ENCODE measurements around the gene TAF4.
"Not testable (repeated sequence)": the region's sequence is repeated elsewhere in the genome, so short reads cannot be mapped to it uniquely, and the experiment has no call there.

The TAF4 gene

DNA sequence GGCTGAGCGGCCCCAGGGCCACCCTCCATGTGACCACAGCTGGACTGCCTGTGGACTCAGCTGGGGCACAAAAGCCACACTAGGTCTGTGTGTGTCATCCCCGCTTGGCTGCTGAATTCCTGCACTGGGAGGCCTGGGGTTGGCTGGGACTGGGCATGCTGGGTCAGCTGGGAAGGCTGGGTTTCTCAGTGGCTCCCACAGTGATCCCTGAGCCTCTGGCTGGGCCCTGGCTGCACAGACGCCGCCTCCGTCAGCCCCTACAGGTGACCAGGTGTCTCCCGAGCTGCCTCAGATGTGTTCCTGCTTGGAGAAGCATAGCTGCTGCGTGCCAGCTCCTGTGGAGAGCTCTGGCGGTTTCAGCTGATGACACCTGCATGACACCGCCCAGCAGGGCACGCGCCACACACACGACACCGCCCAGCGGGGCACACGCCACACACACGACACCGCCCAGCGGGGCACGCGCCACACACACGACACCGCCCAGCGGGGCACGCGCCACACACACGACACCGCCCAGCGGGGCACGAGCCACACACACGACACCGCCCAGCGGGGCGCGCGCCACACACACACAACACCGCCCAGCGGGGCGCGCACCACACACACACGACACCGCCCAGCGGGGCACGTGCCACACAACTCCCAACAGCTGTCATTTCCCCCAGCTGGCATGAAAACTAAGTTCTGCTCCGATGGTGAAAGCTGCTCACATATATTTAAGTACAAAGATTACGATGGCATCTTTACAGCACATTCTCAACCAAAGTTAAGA lies 88.8 kb downstream of the TAF4 start:
- DNase-seq = no peak

DNA sequence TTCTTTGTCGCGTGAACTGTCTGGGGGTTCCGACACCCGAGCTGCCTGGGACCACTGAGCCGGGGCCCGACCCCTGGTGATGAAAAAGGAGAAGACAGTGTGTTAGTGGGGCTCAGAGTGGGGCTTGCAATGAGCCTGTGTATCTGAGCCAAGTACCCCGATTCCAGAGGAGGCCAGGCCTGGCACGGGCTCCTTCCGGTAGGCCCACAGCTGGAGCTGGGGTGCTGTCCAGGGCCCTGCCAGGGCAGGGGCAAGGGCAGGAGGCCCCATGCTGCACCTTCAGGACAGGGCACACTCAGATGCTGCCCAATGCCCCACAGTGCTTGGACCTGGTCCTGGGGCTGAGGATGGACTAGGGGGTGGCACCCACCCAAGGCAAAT lies 89.4 kb downstream of the TAF4 start:
- no peak for DNase-seq

- no peak for DNase-seq
These were observed 90.1 kb downstream of the TAF4 start for GRCh38 chr20:61975407-61976129.

- no peak for DNase-seq
These were observed 91.4 kb downstream of the TAF4 start for GRCh38 chr20:61974357-61974665.

DNA sequence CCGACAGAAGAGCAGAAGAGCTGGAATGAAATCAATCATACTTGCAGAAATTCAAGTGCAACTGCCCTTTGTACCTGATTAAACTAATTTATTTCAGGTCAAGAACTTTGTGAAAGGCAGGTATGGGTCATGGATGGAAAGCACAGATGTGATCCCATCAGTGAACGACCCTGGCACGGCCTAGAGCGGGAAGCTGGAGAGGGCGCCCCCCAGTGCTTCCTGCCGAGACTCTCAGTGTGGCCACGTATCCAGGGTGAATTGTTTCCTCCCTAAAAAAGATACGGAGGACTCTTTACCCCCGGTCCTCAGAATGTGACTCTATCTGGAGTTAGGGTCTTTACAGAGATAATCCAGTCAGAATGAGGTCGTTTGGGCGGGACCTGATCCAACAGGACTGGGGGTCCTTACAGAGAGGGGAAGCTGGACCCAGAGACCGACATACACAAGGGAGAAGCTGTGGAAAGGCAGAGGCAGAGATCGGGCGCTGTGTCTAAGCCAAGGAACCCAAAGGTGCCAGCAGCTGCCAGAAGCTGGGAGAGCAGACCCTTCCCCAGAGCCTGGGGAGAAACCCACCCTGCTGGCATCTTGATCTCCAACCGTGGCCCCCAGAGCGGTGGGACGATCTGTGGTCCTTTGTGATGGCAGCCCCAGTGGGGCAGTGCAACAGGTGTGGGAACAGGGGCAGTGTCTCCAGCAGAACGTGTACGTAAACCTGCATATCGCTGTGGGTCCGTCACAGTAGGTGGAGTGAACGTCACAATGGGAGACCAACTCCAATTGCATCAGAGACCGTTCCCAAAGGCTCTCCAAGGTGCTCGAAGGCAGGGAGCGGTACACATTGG lies 91.9 kb downstream of the TAF4 start:
- DNase-seq = no peak

DNA sequence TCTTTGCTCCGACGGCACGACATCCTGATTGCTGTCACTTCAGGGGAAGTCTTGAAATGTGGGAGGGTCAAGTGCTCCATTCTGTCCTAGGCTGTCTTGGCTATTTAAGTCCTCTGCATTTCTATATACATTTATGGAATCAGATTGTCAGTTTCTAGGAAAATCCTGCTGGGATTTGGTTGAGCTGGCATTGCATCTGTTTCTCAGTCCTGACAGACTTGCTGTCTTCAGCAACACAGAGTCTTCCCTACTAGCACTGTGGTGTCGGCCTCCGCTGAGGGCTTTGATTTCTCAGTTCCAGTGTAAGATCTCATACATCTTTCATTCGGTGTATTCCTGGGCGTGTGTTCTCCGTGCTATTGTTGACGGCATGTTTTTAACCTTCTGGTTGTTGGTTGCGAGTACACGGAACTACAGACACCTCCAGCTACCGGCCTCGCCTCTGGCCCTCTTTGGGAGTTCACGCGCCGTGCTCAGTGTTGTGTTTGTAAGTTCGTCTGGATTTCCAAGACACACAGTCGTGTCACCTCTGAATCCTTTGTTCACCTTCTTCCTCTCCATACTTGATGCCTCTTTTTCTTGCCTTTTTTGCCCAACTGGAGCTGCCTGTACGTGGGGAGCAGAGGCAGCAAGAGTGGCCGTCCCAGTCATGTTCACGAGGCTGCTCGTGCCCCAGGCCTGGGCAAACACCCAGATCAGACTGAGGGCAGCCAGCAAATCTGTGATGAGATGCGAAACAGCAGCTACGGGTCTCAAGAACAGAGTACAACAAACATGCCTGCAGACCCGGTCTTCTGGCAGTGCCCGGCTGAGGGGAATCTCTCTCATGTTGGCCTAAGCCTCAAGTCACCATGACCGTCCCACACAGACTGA lies 92.8 kb downstream of the TAF4 start:
- DNase-seq = no peak

DNA sequence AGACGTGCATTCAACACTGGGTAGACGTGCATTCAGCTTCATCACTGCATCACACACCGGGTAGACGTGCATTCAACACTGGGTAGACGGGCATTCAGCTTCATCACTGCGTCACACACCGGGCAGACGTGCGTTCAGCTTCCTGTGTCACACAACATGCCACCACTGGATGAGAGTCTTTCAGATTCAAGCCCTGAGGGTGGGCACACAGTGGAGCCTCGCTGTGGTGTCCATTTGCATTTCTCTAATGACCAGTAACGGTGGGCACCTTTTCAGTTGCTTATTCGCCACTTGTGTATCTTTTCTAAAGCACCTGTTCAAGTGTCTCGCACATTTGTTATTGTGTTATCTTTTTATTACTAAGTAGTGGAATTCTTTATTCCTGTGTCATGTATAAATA lies 94.1 kb downstream of the TAF4 start:
- DNase-seq = not testable (repeated sequence)

GRCh38 chr20:61970357-61970756 lies 95.3 kb downstream of the TAF4 start:
- DNase-seq = no peak

GRCh38 chr20:61969806-61970205 lies 95.9 kb downstream of the TAF4 start:
- DNase-seq = no peak

GRCh38 chr20:61968932-61969331 lies 96.7 kb downstream of the TAF4 start:
- DNase-seq = no peak

- DNase-seq = peak; percentile 1
These were observed 97.5 kb downstream of the TAF4 start for GRCh38 chr20:61968036-61968810.

DNA sequence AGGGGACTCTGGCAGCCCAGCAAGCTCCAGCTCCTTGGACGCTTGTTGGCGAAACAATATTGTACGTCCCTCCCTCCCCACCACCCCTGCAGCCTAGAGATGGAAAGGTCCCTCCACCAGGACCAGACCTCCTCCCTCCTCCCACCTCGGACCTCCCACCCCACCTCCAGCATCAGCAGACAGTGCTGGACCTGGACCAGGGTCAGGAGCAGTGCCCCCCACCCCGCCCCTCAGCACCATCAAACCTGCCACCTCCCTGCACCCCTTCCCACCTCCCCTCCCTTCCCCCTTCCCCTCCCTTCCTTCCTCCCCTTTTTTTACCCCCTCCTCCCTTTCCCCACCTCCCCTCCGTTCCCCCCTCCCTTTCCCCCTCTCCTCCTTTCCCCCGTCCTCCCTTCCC lies 98.4 kb downstream of the TAF4 start:
- DNase-seq = no peak

DNA sequence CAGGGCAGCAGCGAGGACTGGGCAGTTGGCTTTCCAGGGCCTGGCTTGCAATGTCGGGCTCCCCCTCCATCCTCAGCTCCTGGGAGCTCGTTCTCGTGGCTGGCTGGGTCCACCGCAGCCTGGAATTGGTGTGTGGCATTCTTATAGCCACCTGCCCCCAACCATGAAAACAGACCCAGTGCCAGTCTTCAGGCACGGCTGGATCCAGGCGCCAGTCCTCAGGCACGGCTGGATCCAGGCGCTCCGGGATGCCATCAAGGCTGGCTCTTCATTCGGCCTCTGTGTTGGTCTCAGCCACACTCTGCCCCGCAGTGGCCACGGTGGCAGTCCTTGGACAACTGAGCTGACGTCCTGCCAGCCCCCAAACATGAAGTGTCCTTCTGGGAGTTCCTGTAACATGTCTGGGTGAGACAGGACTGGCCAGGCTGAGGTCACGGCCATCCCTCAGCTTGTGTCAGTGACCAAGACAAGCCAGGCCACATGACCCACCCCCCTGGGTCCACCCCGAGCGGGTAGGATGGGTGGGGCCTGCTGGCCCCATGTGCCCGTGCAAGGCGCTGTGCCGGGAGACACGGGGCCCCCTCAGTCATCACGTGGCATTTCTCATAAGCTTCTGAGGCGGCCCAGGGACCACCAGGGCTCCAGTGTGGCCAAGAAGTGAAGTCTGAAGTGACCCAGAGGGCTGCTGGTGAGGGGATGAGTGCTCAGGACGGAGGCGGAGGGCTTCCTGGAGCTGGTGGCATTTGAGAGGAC lies 99.0 kb downstream of the TAF4 start:
- peak; percentile 40 for DNase-seq

GRCh38 chr20:61965606-61966491 lies 99.8 kb downstream of the TAF4 start:
- peak; percentile 52 for DNase-seq

GRCh38 chr20:61964675-61965605 lies 100.7 kb downstream of the TAF4 start:
- DNase-seq = no peak

DNA sequence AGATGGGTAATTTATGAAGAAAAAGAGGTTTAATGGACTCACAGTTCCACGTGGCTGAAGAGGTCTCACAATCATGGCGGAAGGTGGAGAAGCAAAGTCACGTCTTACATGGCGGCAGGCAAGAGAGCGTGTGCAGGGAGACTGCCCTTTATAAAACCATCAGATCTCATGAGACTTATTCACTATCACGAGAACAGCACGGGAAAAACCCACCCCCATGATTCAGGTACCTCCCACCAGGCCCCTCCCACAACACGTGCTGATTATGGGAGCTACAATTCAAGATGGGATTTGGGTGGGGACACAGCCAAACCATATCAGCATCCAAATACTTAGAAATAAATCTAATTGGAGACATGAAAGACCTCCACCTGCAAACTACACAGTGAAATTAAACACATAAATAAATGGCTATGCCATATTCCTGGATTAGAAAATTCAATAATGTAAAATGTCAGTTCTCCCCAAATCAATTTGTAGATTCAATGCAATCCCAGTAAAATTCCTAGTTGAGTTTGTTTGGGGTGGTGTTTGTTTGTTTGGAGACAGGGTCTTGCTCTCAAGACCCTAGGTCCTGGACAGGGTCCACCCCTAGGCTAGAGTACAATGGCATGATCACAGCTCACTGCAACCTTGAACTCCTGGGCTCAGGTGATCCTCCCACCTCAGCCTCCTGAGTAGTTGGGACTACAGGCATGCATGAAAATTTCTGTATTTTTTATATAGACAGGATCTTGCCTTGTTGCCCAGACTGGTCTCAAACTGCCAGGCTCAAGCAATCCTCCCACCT lies 101.6 kb downstream of the TAF4 start:
- no peak for DNase-seq

DNA sequence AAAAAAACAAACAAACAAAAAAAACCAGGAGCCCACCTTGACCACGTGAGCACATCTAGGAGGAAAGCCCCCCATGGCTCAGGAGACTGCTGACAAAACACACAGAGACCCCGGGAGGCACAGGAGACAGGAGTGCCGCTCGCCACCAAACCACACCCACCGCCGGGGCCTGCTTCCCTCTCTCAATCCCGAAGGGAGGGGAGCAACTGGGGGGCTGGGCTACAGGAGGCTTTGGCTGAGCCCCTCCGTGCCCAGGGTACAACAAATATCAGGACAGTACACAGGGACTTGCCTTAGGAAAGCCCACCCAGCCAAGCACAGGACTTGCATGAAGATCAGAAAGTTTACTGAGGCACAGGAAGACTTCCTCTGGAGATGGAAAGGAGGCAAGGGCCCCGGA lies 102.5 kb downstream of the TAF4 start:
- DNase-seq = no peak

DNA sequence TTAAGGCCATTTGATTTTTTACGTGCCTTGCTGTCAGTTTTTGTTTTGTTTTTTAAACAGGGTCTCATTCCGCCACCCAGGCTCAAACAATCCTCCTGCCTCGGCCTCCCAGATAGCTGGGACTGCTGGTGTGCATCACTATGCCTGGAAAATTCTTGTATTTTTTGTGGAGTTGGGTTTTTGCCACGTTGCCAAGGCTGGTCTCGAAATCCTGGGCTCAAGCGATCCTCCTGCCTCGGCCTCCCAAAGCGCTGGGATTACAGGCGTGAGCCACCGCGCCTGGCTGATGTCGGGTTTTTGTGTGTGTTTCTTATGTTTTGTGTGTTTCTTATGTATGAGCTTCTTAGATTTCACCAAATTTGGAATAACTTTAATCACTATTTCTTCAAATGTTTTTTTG lies 104.8 kb downstream of the TAF4 start:
- DNase-seq = no peak
